ENCODE data around the gene MEDAG.

- TF ChIP-seq, protein P1, sequence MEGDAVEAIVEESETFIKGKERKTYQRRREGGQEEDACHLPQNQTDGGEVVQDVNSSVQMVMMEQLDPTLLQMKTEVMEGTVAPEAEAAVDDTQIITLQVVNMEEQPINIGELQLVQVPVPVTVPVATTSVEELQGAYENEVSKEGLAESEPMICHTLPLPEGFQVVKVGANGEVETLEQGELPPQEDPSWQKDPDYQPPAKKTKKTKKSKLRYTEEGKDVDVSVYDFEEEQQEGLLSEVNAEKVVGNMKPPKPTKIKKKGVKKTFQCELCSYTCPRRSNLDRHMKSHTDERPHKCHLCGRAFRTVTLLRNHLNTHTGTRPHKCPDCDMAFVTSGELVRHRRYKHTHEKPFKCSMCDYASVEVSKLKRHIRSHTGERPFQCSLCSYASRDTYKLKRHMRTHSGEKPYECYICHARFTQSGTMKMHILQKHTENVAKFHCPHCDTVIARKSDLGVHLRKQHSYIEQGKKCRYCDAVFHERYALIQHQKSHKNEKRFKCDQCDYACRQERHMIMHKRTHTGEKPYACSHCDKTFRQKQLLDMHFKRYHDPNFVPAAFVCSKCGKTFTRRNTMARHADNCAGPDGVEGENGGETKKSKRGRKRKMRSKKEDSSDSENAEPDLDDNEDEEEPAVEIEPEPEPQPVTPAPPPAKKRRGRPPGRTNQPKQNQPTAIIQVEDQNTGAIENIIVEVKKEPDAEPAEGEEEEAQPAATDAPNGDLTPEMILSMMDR (IDR thresholded peaks at IDR 0.05): no peak
- TF ChIP-seq POLR2A (IDR thresholded peaks at IDR 0.05): no peak
Observed at GRCh38 chr13:30965380-30965779, 59.3 kb downstream of the MEDAG start.
